Adrenal gland (tissue), 5 donors: ENCODE results near the gene RHOG.

Experiments used
- CTCF ChIP-seq, 6 experiments: fragments of 450-650 bp in 4 of 6; fragments of 200-600 bp in 2 of 6; sonication (generic) in 1 of 6; IDR thresholded peaks; 1 replicate in 5 of 6; 2 replicates in 1 of 6; pipeline versions ENCODE4 v1.5.1 to v1.8.0; 2016 to 2021; ENCODE audit warnings: antibody characterized with exemption in 6 of 6, mild to moderate bottlenecking in 2 of 6, moderate library complexity in 1 of 6
- POLR2A ChIP-seq, 2 donors: fragments of 450-650 bp; IDR thresholded peaks; one replicate each; pipeline ENCODE4 v1.6.1; 2017; ENCODE audit warnings: antibody characterized with exemption in 2 of 2, mild to moderate bottlenecking in 2 of 2, moderate library complexity in 1 of 2
- donor health status: DM: no; HTN: no; CAD: no.

GRCh38 chr11:3845246-3845645, 4.5 kb upstream of the RHOG start:
- TF ChIP-seq CTCF (IDR thresholded peaks at IDR 0.05) (no peak), POLR2A (IDR thresholded peaks at IDR 0.05) (no peak)
